MV-4-11 (cell line): ENCODE measurements around the gene C16orf78.
"Not testable (repeated sequence)": the region's sequence is repeated elsewhere in the genome, so short reads cannot be mapped to it uniquely, and the experiment has no call there.

Source experiments
- DNase-seq: peaks from one replicate; lab custom pipeline; 2025; lab: John Stamatoyannopoulos, UW

The C16orf78 gene

GRCh38 chr16:49349446-49350168 is 24.0 kb upstream of the C16orf78 start:
- DNase-seq = no peak

DNA sequence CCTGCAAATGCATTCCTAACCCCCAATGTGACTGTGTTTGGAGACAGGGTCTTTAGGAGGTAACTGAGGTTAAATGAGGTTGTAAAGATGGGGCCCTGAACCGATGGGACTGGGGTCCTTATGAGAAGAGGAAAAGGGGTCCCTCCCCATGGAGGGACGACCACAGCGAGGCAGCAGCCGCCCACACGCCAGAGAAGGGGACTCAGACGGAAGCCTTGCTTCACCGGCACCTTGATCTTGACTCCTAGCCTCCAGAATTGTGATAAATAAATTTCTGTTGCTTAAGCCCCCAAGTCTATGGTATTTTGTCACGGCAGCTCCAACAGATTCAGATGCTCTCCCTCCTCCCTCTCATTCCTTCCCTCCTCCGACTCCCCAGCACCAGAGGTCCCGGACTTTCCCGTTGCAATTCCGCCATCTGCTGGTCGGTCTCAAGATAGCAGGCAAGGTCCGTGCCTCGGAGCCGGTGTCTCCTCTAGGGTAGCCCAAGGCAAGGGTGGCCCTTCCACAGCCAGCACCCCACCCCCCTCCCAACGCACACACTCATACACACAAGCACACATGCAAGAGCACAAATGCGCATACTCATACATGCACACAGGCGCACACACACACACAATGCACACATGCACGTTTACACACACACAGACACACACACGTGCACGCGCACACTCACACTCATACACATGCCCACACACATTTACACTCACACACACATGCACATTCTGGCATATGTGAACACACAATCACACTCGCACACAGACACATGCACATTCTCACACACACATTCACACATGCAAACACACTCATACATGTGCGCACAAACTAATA is 23.1 kb upstream of the C16orf78 start:
- peak; percentile 5 for DNase-seq

DNA sequence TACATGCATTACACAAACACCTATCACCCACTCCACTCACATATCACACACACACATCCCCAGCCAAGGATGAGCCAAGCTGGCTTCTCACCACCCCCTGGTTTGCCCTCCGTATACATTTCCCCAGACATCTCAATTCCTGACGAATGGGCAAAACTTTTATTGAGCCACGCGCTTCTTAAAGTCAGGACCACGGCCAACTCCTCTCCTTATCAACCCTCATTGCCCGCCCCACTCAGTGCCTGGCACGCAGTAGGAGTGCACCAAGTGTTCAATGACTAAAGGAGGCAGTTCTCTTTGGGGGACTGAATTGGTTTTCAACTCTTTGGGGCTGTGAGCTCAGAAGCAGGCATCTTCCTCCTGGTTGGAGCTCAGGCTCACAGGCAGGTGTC is 22.5 kb upstream of the C16orf78 start:
- no peak for DNase-seq

DNA sequence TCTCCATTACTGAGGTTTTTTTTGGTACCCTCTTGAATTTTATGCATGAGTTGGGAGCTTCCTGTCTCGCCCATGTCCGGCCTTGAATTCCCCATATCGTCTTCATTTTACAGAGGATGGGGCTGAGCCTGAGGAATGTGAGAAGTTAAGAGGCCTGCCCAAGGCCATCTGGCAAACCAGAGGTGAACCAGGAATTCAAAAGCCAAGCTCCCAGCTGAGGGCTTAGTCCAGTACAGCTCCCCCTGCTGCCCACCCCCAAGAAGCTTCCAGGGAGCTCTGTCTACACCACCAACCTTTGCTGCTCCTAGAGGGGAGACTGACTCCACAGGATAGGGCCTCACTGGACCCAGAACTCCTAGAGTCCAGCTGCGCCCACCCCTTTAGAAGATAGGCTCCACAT is 20.7 kb upstream of the C16orf78 start:
- DNase-seq = no peak

GRCh38 chr16:49353680-49354079 is 19.9 kb upstream of the C16orf78 start:
- DNase-seq = no peak

DNA sequence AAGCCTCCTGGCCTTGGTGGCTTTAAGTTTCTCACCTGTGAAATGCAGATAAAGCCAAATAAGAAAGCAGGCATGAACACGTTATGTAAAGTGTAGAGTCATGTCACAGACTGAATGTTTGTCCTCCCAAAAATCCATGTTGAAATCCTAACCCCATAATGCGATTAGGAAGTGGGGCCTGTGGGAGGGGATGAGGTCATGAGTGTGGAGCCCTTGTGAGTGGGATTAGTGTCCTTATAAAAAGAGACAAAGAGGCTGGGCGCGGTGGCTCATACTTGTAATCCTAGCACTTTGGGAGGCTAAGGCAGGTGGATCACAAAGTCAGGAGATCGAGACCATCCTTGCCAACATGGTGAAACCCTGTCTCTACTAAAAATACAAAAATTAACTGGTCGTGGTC is 19.5 kb upstream of the C16orf78 start:
- no peak for DNase-seq

- no peak for DNase-seq
Measured at GRCh38 chr16:49354991-49355390, 18.6 kb upstream of the C16orf78 start.

DNA sequence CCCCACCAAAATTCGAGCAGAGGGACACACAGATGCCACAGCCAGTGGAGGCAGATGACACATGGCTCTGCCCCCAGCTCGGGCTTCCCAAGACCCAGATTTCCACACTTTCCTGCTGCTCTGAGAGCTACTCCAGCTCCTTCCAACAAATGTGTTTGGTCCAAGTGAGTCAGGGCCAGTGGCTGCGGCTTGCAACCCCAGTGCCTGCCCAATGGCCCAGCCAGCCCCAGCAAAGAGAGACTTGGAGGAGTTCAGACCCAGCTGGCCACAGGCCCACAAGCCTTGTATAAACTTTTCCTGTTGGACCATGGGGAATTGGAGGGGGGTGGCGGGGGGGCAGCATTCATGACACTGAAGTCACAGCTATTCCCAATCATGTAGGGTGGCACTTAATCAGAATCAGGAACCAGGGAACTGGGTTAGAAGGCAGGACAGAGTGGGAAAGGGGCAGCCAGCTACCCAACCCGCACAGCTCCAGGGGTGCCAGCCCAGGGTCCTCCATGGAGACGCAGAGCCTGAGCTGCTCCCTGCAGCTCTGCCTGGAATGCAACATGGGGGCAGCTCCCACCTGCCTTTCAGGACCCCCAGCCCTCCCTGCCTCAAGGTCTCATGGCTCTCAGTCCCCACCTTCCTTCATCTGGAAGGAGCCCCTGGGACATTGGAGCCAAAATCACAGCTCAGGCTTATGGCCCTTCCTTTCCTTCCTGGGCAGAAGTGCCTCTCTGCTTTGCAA is 17.5 kb upstream of the C16orf78 start:
- DNase-seq = no peak

DNA sequence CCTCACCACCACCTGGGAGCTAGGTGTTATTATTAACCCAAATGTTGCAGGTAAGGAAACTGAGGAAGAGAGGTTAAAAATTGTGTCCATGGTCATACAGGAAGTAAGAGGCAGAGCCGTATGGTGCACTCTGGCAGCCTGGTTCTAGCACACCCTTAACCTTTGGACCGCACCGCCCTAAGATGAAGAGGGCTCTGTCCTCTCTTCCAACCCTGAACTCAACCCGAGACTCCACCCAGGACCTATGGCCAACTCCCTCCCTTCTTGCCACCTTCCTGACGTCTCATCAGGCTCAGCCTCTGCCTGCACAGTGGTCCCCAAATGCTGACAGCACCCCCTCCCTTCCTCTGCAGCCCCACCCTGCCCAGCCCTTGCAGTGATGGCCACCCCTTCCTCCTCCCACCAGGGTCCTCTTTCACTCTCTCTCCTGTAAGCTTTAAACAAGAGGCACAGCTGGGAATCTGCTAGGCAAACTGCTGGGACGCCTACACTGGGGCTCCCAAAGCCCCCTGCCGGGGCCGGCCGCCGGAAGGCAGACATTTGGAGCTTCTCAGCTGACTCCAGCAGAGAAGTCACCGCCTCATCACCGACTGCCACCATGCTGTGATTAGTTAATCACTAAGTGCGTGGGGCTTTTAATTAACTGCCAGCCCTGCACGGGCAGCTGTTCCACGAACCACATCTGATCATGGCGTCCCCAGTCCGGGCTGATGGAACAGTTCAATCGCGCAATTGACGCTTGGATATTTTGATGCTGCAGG is 16.7 kb upstream of the C16orf78 start:
- DNase-seq = no peak

GRCh38 chr16:49359591-49359990 is 14.0 kb upstream of the C16orf78 start:
- no peak for DNase-seq

GRCh38 chr16:49361731-49362130 is 11.9 kb upstream of the C16orf78 start:
- DNase-seq = not testable (repeated sequence)

DNA sequence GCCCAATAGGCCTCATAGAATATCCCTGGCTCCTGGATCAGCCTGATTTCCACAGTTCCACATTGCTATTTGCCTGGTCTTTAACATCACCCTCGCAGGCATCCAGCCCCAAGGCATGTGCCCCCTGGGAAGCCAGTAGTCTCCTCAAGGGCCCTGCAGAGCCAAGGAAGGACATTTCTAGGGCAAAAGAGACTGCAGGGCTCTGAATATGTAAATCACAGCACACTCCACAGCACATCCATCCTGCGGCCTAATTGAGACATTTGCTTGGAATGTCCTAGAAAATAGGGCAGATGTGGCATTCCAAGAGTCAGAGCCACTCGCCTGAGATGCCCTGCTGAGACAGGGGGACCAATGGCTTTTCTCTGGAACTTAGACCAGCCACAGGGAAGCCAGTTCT is 11.4 kb upstream of the C16orf78 start:
- no peak for DNase-seq

DNA sequence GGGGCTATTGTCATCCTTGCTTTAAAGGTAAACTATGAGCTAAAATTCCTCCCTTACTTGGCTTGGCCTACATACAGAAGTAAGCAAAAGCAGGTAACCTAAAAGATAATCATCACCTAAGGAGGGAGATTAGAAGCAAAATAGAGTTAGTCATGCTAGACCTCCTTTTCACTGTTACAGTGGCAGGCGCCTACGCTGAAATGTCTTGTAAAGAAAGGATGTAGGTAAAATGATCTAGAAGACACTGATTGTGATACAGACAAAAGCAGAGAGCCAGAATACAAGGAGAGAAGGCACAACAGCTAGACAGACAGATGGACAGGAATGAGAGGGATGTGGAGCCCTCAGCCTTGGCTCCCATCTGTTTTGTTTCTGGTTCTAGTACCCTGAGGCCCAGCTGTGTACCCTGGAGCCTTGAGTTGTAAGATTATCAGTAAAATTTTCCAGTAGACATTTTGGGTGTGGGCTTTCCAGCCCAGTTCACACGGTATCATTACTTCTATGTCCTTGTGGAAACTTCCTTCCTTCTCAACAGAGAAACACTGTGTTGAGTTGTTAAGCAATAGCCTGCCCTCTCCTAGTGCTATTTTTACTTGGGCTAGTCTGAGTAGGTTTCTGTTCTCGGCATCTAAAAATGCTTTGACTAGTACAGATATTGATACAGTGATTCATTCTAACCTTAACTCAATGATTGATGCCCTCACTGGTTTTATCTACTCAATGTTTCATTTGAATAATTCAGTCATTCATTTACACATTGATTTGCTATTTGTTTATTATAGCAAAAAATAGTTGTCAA is 7.7 kb upstream of the C16orf78 start:
- DNase-seq = peak; percentile 88

GRCh38 chr16:49366669-49367068 is 6.9 kb upstream of the C16orf78 start:
- peak; percentile 90 for DNase-seq

DNA sequence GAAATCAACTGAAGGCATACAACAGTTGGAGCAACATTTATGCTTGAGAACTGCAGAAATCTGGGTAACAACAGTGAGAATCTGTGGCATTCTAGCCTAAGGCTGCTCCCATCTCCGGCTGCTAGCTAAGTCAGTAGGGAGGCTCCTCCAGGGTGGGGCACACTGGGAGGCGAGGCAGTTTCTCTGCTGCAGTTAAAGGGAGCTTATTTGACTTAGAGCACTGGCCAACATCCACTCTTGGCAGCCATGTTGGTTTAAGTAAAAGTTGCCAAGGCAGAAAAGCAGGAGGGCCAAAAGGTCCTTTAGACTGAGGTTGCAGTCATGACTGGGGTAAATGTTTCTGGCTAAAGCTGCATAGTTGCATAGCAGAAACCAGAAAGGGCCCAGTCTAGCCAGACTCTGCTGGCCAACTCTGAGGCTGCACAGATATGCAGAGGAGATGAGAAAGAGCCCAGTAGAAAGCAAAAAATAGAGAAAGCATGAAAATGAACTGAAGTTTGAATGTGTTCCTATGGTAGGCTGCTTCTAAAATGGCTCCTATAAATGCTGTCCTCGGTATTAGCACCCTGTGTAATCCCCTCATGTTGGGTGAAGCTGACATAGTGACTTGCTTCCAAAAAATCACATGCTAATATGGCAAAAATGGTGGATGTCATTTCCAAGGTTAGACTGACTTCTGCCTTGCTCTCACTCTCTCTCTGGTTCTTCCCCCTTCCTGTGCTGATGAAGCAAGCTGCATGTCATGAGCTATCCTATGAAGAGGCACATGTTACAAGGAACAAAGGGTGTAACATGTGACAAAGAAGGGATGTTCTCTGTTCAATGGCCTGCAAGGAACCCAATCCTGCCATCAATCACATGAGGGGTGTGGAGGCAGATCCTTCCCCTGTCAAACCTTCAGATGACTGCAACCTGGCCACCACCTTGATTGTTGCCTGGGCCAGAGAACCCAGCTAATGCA is 3.7 kb upstream of the C16orf78 start:
- no peak for DNase-seq

GRCh38 chr16:49376206-49376605 is 2.6 kb downstream of the C16orf78 start:
- no peak for DNase-seq

DNA sequence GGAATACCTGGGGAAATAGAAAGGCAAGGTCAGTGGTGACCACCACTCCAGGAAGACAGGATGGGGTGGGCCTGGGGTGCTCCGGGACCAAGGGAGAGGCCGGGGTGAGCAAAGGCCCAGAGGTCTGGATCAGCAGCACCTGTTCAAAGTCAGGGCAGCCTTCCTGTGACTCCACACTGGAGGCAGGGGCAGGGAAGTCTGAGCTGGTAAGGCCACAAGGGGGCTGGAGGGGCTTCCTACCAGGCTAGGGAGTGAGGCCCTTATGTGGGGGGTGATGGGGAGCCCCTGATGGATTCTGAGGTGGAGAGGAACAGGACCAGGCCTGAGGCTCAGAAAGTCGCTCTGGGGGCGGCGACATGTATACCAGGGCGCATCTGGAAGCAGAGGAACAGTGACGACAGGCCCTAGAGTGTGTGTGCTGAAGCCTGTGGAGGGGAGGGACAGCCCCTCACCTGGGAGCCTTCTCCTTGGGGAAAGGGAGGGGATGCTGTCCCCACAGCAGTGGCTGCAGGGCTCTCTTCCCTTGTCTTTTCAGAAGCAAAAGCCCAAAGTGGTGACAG is 3.7 kb downstream of the C16orf78 start:
- no peak for DNase-seq

DNA sequence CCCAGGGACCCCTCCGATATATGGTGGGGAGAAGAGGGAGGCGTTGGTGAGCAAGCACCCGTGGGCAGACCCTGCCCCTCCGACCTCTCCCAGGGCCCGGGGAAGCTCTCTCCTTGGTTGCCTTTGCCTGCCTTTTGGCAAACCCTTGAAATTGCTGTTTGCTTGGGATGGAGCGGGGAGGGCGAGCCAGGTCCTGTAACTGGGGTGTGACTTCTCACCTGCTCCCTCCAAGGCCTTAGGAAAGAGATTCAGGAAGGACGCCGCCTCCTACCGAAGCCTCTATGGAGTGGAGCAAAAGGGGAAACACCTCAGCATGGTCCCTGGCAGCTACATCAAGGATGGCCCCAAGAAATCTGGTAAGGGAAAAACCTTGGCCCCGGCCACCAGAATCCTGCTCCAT is 4.6 kb downstream of the C16orf78 start:
- DNase-seq = no peak

- DNase-seq = no peak
Measured at GRCh38 chr16:49378816-49379215, 5.2 kb downstream of the C16orf78 start.

- DNase-seq = no peak
Measured at GRCh38 chr16:49382916-49383315, 9.3 kb downstream of the C16orf78 start.
